ENCODE results near the gene TSPO2.

GRCh38 chr6:41063884-41064285, 21.6 kb downstream of the TSPO2 start:
- no peak for TF ChIP-seq CTCF (IDR thresholded peaks at IDR 0.05; ENCODE audit: low read depth, low read length, poor library complexity, severe bottlenecking)
- no peak for TF ChIP-seq EZH2phosphoT487 (IDR thresholded peaks at IDR 0.05; ENCODE audit: borderline replicate concordance, low read length)

All from DOHH2 (cell line).